GM12872 (cell line): Measurements from ENCODE around the gene ITGA3.

Experiments
- CTCF ChIP-seq: IDR thresholded peaks from 3 replicates; pipeline ENCODE4 v1.5.1; 2011; ENCODE audit warnings: low read depth, mild to moderate bottlenecking, low read length, moderate library complexity; ENCODE audit not compliant: insufficient read depth

ITGA3 gene

GRCh38 chr17:50046179-50046578 is 9.7 kb upstream of the ITGA3 start:
- TF ChIP-seq CTCF, result no peak

- no peak for TF ChIP-seq CTCF
Observed at GRCh38 chr17:50046667-50047066, 9.2 kb upstream of the ITGA3 start.

GRCh38 chr17:50047083-50047482 is 8.8 kb upstream of the ITGA3 start:
- TF ChIP-seq CTCF, result no peak

- TF ChIP-seq CTCF, result no peak
Observed at GRCh38 chr17:50047488-50048126, 8.3 kb upstream of the ITGA3 start.

GRCh38 chr17:50048146-50048720 is 7.7 kb upstream of the ITGA3 start:
- no peak for TF ChIP-seq CTCF

- no peak for TF ChIP-seq CTCF
Observed at GRCh38 chr17:50048988-50049387, 6.9 kb upstream of the ITGA3 start.

GRCh38 chr17:50049636-50050035 is 6.3 kb upstream of the ITGA3 start:
- no peak for TF ChIP-seq CTCF
